Upper lobe of left lung (tissue), 4 donors: ENCODE data around the gene STK31.

ENCODE experiments used
- EP300 ChIP-seq, 4 donors: sonication (generic); formaldehyde crosslinking; IDR thresholded peaks; one replicate each; pipeline ENCODE4 v1.5.1; 2017; ENCODE audit warnings: antibody characterized with exemption in 4 of 4, control low read depth in 2 of 4
- POLR2A ChIP-seq, 4 donors: fragments of 450-650 bp; IDR thresholded peaks; one replicate each; pipeline ENCODE4 v1.5.1; 2016 to 2017; ENCODE audit warnings: antibody characterized with exemption in 4 of 4, mild to moderate bottlenecking in 2 of 4
- TF ChIP-seq, protein P1 (sequence below), 6 experiments: fragments of 450-650 bp in 4 of 6; fragments of 200-600 bp in 2 of 6; sonication (generic) in 2 of 6; IDR thresholded peaks; one replicate each; pipeline ENCODE4 v1.5.1; 2016 to 2019; ENCODE audit warnings: antibody characterized with exemption in 6 of 6

DNA sequence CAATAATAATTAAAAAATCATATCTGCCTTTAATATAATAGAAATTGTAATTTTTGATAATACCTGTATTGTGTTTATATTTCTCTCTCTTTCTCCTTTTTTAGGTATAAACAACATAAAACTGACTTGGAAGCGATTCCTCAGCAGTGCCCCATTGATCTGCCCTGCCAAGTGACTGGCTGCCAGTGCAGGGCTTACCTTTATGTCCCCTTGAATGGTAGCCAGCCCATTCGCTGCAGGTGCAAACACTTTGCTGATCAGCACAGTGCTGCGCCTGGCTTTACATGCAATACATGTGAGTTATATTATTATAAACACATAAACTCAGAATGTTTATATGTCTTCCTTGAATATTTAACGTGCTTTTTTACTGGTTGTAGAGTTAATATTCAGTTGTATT is 20.9 kb upstream of the STK31 start:
- TF ChIP-seq, protein P1, sequence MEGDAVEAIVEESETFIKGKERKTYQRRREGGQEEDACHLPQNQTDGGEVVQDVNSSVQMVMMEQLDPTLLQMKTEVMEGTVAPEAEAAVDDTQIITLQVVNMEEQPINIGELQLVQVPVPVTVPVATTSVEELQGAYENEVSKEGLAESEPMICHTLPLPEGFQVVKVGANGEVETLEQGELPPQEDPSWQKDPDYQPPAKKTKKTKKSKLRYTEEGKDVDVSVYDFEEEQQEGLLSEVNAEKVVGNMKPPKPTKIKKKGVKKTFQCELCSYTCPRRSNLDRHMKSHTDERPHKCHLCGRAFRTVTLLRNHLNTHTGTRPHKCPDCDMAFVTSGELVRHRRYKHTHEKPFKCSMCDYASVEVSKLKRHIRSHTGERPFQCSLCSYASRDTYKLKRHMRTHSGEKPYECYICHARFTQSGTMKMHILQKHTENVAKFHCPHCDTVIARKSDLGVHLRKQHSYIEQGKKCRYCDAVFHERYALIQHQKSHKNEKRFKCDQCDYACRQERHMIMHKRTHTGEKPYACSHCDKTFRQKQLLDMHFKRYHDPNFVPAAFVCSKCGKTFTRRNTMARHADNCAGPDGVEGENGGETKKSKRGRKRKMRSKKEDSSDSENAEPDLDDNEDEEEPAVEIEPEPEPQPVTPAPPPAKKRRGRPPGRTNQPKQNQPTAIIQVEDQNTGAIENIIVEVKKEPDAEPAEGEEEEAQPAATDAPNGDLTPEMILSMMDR (IDR thresholded peaks at IDR 0.05): no peak
- no peak for TF ChIP-seq POLR2A (IDR thresholded peaks at IDR 0.05)
- TF ChIP-seq EP300 (IDR thresholded peaks at IDR 0.05): no peak
